Ovary (tissue), 9 donors: ENCODE results near the gene DISP2. TPM values are rescaled to one million over a fixed set of nuclear protein-coding genes. Genes with fewer than 3 reads are reported as not detected.

Experiments
- DNase-seq, 5 donors: peaks; one replicate each; pipeline ENCODE4 v3.0.0-alpha.2; 2019 to 2020
- H3K27ac ChIP-seq, 2 donors: fragments of 200-600 bp; one replicate each; pipeline versions ENCODE4 v1.5.1 to v1.8.0; 2019 to 2022
- H3K27me3 ChIP-seq: fragments of 200-600 bp; one replicate; pipeline ENCODE4 v1.8.0; 2022
- H3K36me3 ChIP-seq: fragments of 200-600 bp; sonication (generic); one replicate; pipeline ENCODE4 v1.5.1; 2019
- H3K4me1 ChIP-seq: one replicate; pipeline ENCODE4 v1.8.1; 2013; ENCODE audit warnings: mild to moderate bottlenecking, moderate library complexity; ENCODE audit not compliant: insufficient read depth
- H3K4me3 ChIP-seq: fragments of 200-600 bp; sonication (generic); one replicate; pipeline ENCODE4 v1.5.1; 2017
- H3K9me3 ChIP-seq, 2 donors: fragments of 200-600 bp in 1 of 2; sonication (generic) in 1 of 2; one replicate each; pipeline versions ENCODE4 v1.5.1 to v1.8.1; 2013 to 2019; ENCODE audit warnings: mild to moderate bottlenecking in 1 of 2, moderate library complexity in 1 of 2
- EP300 ChIP-seq: sonication (generic); formaldehyde crosslinking; IDR thresholded peaks from one replicate; pipeline ENCODE4 v1.6.1; 2017; ENCODE audit warnings: antibody characterized with exemption
- POLR2A ChIP-seq: fragments of 450-650 bp; IDR thresholded peaks from one replicate; pipeline ENCODE4 v1.6.1; 2017; ENCODE audit warnings: antibody characterized with exemption, mild to moderate bottlenecking, moderate library complexity
- WGBS, 3 donors: extraction: QIAGEN DNeasy Blood & Tissue Kit in 1 of 3; methylation state at CpG; one replicate each; pipeline versions ENCODE4 v1.1.5 to v1.1.7; 2013 to 2017; 5-methylcytosine and 5-hydroxymethylcytosine counted together
- intact Hi-C, 4 donors: fragments of 100-400 bp; cut with DNase I; formaldehyde crosslinking; loops; one replicate each; pipeline versions ENCODE4 v1.11.0 to v1.15.1; 2022 to 2023
- polyA plus RNA-seq, 2 donors: library from polyadenylated mRNA; stranded (reverse); fragments of 200-250 nt in 1 of 2; fragments of 350-450 nt in 1 of 2; fragmentation: Illumina TruSeq in 1 of 2; extraction: RNeasy Lipid Tissue Mini Kit (QIAGEN cat#74804) in 1 of 2; gene quantifications; one replicate each; pipeline ENCODE4 v1.2.3, GENCODE V29; 2013 to 2014
- total RNA-seq, 7 donors: library from RNA; depleted of rRNA in 2 of 7; stranded (reverse); fragments of >200 nt in 2 of 7; fragmentation: NEBNext Ultra II Directional in 3 of 7; extraction: Animal tissue kit (Norgen Biotek cat#: 25700) in 3 of 7; gene quantifications; one replicate each; pipeline versions ENCODE4 v1.1.0 to v1.2.4, GENCODE V29; 2016 to 2023
- TF ChIP-seq, protein P1 (sequence below), 3 donors: fragments of 450-650 bp in 2 of 3; fragments of 200-600 bp in 1 of 3; IDR thresholded peaks; one replicate each; pipeline versions ENCODE4 v1.5.1 to v1.8.0; 2016 to 2022; ENCODE audit warnings: antibody characterized with exemption in 3 of 3, mild to moderate bottlenecking in 1 of 3
- donor health status: DM: no; HTN: no; CAD: no; lungs with moderate emphysema.
- donor health status: DM: no; HTN: no; CAD: no.
- donor health status: Bipolar disorder and iron deficiency.
- donor health status: DM: yes; HTN: yes; CAD: no.
- donor health status: DM: no; HTN: no; CAD: no.
- donor health status: DM: yes; HTN: yes; CAD: no.

Gene DISP2
- total and polyA plus RNA-seq, 9 donors: 0.48 to 12.9 (median 1.9) TPM; not detected in 2

DNA sequence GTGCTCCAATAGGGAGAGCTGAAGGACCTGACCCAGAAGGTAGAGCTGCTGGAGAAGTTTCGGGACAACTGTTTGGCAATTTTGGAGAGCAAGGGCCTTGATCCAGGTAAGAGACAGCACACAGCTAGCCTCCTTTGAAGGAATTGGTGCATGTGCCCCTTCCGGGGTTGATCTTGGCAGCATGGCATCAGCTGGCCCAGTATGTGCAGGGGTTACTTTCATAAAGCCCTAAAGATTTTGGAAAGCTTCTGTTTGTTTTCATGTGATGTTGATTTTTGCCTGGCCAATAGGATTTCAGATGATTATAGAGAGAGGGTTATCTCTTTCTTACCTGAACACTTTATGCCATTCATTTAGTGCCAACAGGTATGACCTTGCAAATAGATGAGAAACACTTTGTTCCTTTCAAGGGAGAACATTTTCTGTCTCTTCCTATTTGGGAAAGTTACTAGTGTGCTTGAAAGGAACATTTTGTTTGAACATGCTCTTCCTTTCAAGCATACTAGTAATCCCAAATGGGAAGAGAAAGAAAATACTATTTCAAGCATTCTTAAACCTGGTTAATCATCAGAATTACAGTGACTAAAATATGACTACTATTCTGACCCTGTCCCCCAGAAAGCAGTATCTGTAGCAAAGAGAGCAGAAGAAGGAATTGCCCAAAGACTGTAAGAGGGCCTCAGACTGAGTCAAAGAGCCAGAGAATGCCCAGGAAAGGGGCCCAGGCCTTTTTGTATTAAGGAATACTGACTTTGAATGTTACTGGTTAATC, 32.0 kb downstream of the DISP2 start:
- DNase-seq: no peak
- intact Hi-C loops: no loop called here
- Histone ChIP-seq H3K9me3 (no peaks in the 10 kb centered on the region), H3K36me3 (no peaks in the 10 kb centered on the region), H3K27ac (no peak overlapping the region), H3K27me3 (no peaks in the 10 kb centered on the region), H3K4me3 (no peak overlapping the region), H3K4me1 (no peaks in the 10 kb centered on the region)
- TF ChIP-seq POLR2A (no peak), EP300 (no peak)
- TF ChIP-seq, protein P1, sequence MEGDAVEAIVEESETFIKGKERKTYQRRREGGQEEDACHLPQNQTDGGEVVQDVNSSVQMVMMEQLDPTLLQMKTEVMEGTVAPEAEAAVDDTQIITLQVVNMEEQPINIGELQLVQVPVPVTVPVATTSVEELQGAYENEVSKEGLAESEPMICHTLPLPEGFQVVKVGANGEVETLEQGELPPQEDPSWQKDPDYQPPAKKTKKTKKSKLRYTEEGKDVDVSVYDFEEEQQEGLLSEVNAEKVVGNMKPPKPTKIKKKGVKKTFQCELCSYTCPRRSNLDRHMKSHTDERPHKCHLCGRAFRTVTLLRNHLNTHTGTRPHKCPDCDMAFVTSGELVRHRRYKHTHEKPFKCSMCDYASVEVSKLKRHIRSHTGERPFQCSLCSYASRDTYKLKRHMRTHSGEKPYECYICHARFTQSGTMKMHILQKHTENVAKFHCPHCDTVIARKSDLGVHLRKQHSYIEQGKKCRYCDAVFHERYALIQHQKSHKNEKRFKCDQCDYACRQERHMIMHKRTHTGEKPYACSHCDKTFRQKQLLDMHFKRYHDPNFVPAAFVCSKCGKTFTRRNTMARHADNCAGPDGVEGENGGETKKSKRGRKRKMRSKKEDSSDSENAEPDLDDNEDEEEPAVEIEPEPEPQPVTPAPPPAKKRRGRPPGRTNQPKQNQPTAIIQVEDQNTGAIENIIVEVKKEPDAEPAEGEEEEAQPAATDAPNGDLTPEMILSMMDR (IDR thresholded peaks at IDR 0.05): no peak
- WGBS, 3 donors: 85 to 98% (median 89%) methylated on average over 2 of the region's 2 CpGs

GRCh38 chr15:40392986-40393948, 35.2 kb downstream of the DISP2 start:
- intact Hi-C loops: no loop called here
- no peaks in the 10 kb centered on the region for H3K9me3 ChIP-seq
- H3K27ac ChIP-seq: no peak overlapping the region
- H3K36me3 ChIP-seq: no peaks in the 10 kb centered on the region
- no peaks in the 10 kb centered on the region for H3K27me3 ChIP-seq
- no peak overlapping the region for H3K4me3 ChIP-seq
- TF ChIP-seq EP300 (no peak), POLR2A (no peak)
- TF ChIP-seq, protein P1 (IDR thresholded peaks at IDR 0.05): no peak
- no peak for DNase-seq
- no peaks in the 10 kb centered on the region for H3K4me1 ChIP-seq
- WGBS, 3 donors: 93 to 95% (median 94%) methylated on average over 4 of the region's 4 CpGs

GRCh38 chr15:40397688-40398412, 39.8 kb downstream of the DISP2 start:
- no peaks in the 10 kb centered on the region for H3K4me1 ChIP-seq
- DNase-seq: no peak
- H3K4me3 ChIP-seq: no peak overlapping the region
- no peaks in the 10 kb centered on the region for H3K27me3 ChIP-seq
- intact Hi-C loops: no loop called here
- WGBS, 3 donors: 78 to 87% (median 87%) methylated on average over 8 of the region's 8 CpGs
- TF ChIP-seq, protein P1 (IDR thresholded peaks at IDR 0.05): no peak
- TF ChIP-seq POLR2A (no peak), EP300 (no peak)
- H3K9me3 ChIP-seq: no peaks in the 10 kb centered on the region
- H3K27ac ChIP-seq: no peak overlapping the region
- H3K36me3 ChIP-seq: no peaks in the 10 kb centered on the region

GRCh38 chr15:40398413-40398873, 40.4 kb downstream of the DISP2 start:
- DNase-seq: no peak
- H3K36me3 ChIP-seq: no peaks in the 10 kb centered on the region
- TF ChIP-seq POLR2A (no peak), EP300 (no peak)
- TF ChIP-seq, protein P1 (IDR thresholded peaks at IDR 0.05): no peak
- H3K4me3 ChIP-seq: no peak overlapping the region
- no peaks in the 10 kb centered on the region for H3K27me3 ChIP-seq
- no peaks in the 10 kb centered on the region for H3K4me1 ChIP-seq
- no peaks in the 10 kb centered on the region for H3K9me3 ChIP-seq
- 70 to 79% (median 78%) methylated on average over 4 of the region's 4 CpGs for WGBS, 3 donors
- H3K27ac ChIP-seq: no peak overlapping the region
- intact Hi-C loops: no loop called here
